HT1080 (cell line): ENCODE data around the gene PSMD3. TPM values are rescaled to one million over a fixed set of nuclear protein-coding genes. Genes with fewer than 3 reads are reported as not detected.
"Not testable (repeated sequence)": the region's sequence is repeated elsewhere in the genome, so short reads cannot be mapped to it uniquely, and the experiment has no call there.

Experiments
- DNase-seq: peaks from one replicate; pipeline ENCODE4 v3.0.0-alpha.2; 2015; ENCODE audit warnings: low read depth
- polyA plus RNA-seq, 2 experiments: library from polyadenylated mRNA; depleted of rRNA; stranded (reverse); fragments of >200 nt; gene quantifications; 2 replicates each; pipeline ENCODE4 v1.2.3, GENCODE V29; 2015
- total RNA-seq: library from RNA; depleted of rRNA; stranded (reverse); fragments of >200 nt; shearing (Covaris generic); gene quantifications from 2 replicates; pipeline ENCODE4 v1.2.3, GENCODE V29; 2014; rRNA removed

The PSMD3 gene
- total RNA-seq = 229 and 243 TPM in 2 replicates
- 134 and 150 TPM in 2 replicates for polyA plus RNA-seq (2015; cell fraction: cytosol; rRNA removed)
- polyA plus RNA-seq (2015; cell fraction: nucleus; rRNA removed) = 173 and 191 TPM in 2 replicates

DNA sequence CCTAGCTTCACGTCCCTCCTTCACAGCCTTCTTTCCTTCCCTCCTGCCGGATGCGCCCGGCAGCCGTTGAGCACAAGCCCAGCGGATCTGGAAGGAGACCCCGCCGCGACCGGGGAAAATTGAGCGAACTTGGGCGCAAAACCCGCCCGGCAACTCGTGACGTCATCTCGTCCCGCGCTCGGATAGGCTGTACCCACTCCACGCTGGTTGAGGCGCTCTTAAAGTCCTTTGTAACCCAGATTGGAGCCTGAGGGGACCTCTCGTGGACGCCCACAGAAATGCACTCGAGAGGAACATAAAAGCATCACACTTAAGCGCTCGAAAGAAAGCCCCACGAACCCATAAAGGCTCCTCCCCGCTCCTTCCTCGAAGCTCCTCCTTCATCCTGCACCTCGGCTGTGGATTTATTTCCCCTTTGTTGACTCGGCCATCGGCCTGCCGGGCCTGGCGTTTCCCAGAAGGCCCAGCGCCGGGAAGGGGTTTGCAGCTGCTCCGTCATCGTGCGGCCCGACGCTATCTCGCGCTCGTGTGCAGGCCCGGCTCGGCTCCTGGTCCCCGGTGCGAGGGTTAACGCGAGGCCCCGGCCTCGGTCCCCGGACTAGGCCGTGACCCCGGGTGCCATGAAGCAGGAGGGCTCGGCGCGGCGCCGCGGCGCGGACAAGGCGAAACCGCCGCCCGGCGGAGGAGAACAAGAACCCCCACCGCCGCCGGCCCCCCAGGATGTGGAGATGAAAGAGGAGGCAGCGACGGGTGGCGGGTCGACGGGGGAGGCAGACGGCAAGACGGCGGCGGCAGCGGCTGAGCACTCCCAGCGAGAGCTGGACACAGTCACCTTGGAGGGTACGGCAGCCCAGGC lies at the start of gene PSMD3:
Gene PSMD3 (plus strand): TSS at position 457 of the 856 bp plus-strand sequence. CDS start 164 bp downstream, at position 621.
- DNase-seq = peak; percentile 100

DNA sequence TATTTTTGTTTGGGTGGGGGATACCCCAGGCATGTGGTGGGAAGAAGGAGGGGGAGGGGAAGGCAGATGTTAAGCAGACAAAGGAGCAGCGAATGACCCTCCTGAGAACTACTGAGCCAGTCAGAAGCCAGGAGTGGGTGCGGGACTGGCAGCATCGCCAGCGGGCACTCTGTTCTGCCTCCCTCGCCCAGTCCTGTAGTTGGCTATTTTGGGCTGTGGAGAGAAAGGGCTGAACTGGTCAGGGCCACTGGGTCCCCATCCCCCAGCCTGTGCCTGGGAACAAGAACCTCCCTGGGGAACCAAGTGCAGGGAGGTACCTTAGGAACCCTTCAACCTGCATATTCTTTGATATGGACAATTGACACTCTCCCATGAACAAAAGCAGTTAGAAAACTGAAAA lies 46.7 kb upstream of the PSMD3 start:
- no peak for DNase-seq

DNA sequence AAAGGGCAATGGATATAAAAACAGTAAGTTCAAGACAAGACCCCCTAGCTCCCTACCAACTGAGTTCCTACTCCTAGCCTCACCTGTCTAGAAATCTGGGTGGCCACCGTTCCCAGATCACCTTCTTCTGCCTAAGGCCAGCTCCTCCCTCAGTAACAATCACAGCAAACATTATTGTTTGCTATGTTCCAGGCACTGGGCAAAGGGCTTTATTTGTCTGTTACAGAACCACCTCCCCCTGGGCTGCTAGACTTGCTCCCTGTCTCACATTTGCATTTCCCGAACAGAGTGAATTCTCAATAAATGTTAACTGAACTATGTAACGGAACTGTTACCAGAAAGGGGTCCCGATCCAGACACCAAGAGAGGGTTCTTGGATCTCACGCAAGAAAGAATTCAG lies 46.3 kb upstream of the PSMD3 start:
- DNase-seq = no peak

DNA sequence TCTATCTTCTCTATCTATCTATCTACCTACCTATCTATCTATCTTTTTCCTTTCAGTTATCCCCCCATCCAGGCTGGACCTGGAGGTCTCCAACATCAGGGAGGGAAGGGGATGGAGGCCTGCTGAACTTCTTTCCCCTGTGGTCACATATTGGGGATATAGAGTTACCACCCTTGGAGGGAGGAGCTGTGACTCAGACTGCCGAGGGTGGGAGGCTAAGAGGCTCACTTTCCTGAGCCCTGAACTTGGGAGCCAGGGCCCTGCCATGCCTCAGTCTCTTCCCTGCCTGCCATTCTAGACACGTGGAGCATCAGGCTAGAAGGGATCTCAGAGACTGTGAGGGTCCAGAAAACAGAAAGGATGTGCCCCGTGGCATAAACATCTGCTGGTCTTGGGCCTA lies 44.7 kb upstream of the PSMD3 start:
- DNase-seq = no peak

DNA sequence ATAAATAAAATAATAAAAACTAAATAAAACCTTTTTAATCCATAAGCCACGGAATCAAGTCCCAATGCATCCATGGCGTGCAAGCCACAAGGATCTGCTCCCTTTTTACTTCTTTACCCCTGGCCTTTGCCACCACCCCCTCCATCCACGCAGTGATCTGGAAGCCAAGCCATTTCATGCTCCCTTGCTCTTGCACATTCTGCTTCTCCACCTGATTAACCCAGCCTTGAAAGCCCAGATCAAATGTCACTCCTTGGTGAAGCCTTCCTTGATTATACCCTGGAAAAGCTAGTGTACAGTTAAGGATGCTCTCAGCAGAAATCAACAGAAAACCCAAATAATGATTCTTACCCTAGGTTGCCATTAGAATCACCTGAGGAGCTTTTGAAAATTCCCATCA lies 43.2 kb upstream of the PSMD3 start:
- DNase-seq = no peak

DNA sequence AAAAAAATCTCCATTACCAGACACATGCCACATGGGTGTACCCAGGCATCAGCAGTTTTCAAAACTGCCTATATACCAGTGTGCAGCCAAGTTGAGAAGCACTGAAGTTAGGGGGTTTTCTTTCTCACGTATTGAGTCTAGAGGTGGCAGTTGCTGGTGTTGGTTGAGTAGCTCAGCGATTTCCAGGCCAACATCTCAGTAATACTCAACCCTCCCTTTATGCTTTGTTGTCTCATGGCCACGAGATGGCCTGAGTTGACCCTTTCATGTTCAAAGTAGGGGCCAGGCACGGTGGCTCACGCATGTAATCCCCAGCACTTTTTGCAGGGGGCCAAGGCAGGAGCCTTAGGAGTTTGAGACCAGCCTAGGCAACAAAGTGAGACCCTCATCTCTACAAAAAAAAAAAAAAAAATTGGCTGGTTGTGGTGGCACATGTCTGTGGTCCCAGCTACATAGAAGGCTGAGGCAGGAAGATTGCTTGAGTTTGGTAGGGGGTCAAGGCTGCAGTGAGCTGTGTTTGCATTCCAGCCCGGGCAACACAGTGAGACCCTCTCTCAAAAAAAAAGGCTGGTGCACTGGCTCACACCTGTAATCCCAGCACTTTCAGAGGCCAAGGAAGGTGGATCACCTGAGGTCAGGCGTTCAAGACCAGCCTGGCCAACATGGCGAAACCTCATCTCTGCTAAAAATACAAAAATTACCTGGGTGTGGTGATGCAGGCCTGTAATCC lies 42.3 kb upstream of the PSMD3 start:
- DNase-seq = no peak

DNA sequence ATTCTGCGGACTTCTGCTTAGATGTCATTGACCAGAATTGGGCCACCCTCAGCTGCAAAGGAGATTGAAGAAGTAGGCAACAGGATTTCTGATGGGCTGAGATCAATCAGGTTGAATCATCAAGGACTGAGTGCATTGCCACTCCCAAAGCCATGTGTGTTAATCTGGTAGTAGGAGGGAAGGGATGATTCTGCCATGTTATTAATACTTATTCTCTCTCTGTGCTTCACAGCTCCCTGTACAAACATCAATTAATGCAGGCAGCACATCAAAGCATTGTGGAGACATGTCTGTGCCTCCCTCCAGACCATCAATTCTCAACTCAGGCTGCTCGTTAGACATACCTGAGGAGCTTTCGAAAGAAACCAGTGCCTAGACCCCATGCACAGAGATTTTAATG lies 41.5 kb upstream of the PSMD3 start:
- no peak for DNase-seq

DNA sequence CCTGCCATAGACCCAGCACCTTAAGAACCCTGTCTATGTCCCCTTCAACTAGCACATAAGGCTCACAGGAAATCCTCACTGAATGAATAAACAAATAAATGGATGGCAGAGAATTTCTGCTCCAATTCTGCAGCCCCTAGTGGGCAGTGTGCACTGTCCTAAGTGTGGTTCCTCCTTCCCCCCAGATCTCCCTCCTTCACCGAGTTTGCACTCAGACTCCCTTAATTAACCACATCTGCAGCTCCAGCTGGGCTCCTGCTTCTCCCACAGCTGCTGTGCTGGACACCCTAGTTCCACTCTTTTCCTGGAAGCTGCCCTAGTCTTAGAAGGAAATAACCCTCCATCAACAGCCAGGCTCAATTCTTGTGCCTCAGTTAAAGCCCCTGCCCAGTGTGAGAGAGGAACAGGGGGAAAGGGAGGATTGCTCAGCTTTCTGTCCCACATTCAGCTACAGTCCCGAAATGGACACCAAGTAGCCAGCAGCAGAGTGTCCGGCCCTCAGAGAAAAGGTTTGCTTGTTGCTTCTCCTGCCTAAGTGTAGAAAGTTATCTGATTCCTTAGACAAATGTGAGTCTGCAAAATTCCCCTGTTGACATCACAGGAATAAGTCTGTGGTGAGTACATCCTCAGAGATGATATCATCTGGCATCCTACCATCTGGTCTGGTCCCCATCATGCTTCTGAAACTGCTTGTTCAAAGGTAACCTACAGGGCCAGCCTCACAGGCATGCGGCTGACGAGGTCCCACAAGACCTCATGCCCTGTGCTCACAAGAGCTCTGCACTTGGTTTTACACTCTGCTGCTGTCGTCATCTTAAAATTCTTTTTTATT lies 40.8 kb upstream of the PSMD3 start:
- DNase-seq = peak; percentile 28

DNA sequence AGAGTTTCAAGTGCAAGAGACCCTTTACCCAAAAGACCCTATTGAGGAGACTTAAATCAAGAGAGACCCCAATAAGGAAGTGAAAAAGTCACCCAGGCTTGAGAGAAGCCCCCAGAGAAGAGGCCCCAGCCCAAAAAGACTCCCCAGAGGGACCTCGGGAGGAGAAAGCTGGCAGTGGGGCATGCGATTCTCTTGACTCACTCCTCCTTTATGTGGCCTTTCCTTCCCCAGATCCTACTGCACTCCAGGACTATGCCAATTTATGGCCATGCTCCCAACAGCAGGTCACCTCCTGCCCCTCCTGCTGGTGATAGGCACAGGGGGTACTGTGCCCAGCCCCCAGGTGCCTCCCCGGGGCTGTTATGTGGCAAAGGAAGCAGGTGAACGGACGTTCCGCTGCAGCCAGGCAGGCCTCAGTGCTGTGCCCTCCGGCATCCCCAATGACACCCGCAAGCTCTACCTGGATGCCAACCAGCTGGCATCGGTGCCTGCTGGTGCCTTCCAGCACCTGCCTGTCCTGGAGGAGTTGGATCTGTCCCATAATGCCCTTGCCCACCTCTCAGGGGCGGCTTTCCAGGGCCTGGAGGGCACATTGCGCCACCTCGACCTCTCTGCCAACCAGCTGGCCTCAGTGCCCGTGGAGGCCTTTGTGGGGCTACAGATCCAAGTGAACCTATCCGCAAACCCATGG lies 36.8 kb upstream of the PSMD3 start:
- no peak for DNase-seq

DNA sequence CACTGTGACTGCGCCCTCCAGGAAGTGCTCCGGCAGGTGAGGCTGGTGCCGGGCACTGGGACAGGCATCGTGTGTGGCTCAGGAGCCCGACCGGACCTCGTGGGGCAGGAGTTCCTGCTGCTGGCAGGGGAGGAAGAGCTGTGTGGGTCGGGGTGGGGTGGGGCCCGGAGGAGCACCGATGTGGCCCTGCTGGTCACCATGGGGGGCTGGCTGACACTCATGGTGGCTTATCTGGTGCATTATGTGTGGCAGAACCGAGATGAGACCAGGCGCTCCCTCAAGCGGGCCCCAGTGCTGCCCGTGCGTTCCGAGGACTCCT lies 36.3 kb upstream of the PSMD3 start:
- DNase-seq = no peak

DNA sequence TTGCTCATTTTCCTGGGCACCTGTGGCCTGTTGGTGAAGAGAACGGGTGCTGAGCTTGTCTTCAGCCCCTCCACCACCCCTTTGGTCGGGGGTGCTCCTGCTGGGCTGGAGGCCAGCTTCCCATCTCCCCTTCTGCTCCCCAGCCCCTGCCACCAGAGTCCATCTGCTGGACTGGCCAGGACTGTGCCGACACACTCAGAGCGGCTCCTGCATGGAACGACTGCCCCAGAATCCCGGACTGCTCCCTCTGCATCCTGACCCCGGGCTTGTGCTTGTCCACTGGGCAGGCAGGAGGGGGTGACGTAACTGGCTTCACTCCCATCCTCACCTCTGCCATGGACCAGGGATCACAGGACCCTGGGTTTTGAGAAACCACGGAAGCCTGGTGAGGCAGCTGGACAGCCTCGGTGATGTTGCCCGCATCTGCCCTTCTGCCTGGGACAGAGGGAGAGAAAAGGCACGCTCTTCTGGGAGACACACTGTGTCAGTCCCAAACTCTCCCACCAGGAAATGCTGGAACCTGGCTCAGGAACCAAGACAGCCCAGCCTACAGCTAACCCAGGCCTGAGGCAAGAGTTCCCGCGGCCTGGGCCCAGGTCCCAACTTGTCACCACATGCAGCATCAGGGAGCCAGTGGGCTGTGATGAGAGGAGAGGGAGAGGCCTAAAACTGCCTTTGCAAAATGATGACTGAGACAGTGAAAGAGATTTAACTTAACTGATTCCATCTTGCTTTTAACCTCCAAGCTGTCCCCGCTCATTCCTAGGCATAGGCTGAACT lies 33.9 kb upstream of the PSMD3 start:
- DNase-seq = no peak

DNA sequence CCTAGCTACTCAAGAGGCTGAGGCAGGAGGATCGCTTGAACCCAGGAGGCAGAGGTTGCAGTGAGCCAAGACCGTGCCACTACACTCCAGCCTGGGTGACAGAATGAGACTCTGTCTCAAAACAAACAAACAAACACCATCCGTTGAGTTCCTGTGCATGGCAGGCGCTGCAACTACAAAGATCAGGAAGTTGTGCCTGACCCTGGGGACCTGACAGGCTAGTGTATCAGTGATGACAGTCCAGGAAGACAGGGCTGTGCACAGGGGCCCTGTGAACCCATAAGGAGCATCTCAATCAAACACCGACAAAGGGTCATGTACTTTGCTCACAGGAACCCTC lies 32.1 kb upstream of the PSMD3 start:
- not testable (repeated sequence) for DNase-seq

DNA sequence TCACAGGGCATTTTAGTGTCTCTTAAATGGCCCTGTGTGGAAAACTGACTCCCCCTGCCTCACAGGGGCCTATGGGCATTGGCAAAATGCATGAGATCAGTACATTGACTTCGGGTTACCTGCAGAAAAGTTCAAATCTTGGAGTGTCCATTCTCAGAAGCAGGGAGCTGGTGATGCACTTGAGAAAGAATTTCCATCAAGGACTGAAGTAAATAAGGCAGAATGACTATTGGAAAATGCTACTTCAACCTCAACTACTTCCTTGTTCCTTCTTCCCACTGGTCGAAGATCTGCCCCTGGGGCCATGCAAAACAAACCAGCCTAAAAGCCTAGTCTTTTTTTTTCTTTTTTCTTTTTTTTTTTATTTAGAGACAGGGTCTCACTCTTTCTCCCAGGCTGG lies 31.6 kb upstream of the PSMD3 start:
- DNase-seq = no peak

DNA sequence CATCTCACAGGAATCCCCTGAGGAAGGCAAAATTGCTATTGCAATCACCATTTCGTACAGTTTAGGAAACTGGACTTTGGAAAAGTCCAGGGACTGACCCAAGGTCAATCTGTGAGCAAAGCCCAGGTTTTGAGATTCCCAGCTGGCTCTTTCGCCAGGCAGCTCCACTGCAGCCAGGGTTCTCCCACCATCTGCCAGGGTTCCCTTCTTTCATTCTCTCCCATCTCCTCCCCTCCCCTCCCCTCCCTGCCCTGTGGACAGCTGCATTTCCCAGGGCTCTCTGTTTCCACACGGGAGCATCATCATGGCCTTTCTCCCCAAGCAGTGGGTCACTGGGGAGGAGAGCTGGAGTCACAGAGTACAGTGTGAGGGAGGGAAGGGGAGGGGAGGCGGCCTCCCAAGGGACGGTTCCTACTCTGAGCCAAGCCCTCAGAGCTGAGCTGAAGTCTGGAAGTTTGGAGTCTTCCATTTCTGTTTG lies 29.7 kb upstream of the PSMD3 start:
- DNase-seq = no peak

DNA sequence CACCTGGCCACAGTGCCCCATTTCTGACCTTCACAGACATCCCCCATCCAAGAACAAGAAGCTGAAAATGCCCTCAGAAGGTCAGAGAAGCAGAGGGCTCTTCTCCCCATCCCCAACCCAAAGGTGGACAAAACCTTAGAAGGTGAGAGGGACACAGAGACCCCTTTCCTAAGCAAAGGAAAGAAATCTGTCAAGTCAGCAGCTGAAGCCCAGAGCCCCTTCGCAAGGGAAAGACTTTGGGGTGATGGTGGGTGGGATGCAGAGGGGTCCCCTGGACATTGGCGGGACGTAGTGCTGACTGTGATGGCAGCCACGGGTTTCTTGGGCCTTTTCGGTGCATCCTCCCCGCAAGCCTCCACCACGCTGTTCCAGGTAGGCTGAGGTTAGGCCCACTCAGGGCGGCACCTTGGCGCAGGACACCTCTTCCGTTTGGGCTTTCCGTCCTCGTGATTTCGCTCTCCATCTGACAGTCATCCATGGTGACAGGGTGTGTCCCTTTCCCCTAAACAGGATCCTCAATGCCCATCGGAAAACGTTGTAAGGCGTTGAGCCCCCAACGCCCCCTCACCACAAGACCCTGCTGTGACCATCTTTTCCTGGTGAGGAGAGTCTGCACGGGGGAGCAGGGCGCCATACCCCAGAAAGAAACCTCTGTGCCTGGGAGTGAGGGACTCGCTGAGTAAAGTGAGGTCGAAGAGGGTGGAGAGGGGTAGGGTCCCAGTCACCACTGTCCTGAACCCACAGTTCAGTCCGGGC lies 28.5 kb upstream of the PSMD3 start:
- DNase-seq = no peak

DNA sequence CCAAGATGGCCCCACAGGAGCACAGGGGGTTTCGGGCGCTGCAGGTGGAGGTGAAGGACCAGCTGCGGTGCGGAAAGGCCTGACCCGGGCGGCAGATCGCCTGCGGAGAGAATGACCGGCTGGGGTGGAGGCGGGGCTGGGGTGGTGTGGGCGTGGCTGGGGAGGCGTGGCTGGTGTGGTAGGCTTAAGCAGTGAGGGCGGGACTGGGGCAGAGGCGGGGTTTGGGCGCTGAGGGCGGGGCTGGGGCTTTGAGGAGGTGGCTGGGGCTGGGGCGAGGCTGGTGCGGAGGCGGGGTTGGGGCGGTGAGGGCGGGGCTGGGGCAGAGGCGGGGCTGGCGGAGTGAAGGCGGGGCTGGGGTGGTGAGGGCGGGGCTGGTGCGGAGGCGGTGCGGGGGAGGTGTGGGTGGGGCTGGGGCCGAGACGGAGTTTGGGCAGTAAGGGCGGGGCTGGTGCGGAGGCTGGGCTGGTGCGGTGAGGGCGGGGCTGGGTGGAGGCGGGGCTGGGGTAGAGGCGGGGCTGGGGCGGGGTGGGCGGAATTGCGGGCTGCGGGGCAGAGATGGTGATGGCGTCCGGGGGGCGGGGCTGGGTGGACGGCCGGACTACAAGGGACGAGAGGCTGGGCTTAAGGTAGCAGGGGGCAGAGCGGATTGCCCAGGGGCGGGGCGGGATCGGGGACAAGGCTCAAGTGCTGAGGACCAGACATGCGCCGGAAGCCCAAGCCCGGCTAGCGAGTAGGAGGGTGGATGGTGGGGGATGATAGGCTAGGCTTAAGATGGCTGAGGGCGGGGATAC lies 27.7 kb upstream of the PSMD3 start:
- DNase-seq = peak; percentile 56

DNA sequence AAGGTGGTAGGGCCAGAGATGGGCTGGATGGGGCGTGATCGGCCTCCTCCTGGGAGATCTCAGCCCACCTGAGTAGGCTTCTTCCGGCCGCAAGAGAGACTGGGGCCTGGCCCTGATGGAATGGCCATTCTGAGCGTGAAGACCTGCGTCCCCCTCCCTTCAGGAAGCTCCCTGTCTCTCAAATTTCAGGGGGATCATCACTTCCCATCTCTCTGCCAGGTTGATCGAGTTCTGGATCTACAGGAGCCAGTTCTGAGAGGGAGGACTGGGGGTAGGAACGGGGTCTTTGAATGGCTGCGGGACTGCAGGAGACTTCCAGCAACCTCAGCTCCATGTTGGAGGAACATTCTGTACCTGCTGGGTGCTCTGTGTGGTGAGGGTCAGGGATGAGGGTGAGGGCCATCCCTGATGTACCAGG lies 27.1 kb upstream of the PSMD3 start:
- no peak for DNase-seq

DNA sequence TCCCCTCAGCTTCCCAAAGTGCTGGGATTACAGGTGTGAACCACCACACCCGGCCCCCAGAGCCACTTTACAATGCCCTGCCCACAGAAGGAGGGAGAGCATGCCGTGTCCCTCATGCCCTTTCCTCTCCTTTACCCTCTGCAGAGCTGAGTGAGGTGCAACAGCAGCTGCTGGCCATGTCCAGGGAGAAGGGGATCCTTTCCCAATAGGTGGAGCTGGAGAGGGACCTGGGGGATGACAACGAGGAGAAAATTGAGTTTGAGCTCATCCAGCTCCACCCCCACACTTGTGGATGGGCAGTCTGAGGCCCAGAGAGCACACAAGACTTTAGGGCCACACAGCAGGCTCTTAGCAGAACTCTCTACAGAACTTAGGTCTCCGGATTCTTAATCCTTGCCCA lies 25.7 kb upstream of the PSMD3 start:
- DNase-seq = no peak

DNA sequence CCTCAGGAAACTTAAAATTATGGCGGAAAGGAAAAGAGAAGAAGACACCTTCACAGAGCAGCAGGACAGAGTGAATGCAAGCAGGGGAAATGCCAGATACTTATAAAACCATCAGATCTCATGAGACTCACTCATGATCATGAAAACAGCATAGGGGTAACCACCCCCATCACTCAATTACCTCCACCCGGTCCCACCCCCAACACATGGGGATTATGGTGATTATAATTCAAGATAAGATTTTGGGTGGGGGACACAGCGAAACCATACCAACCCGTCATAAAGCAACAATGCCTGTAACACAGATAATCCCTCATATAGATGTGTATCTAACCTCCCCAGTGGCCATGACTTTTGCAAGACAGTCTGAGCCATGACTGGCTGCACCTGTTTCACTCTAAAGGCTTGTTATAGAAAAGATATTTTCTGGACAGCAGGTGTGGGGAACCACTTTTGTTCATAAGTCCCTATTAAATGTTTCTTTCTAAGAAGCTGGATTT lies 24.8 kb upstream of the PSMD3 start:
- DNase-seq = no peak
